NCI-H1417 (cell line): ENCODE data around the gene SGO2.
"Not testable (repeated sequence)": the region's sequence is repeated elsewhere in the genome, so short reads cannot be mapped to it uniquely, and the experiment has no call there.

Experiments used
- DNase-seq, 3 experiments: peaks; one replicate each; lab custom pipeline; 2025; lab: John Stamatoyannopoulos, UW

SGO2 gene

DNA sequence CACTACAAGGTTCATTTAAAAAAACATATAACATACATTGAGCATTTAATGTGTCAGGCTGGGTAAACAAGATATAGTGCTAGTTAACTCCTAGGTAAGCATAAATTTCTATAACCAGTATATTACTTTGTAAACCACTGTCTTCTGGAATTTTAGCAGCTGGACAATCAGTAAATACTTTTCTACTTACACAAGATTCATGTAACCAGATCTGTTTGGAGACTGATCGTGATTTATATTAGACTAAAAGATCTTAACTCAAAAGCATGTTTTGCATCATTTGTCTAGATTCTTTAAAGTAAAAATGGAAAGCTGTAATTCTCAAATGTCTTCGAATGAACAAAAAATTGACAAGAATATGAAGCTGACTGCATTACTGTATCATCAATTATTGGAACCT lies 941 bp upstream of the SGO2 start:
- no peak for DNase-seq

DNA sequence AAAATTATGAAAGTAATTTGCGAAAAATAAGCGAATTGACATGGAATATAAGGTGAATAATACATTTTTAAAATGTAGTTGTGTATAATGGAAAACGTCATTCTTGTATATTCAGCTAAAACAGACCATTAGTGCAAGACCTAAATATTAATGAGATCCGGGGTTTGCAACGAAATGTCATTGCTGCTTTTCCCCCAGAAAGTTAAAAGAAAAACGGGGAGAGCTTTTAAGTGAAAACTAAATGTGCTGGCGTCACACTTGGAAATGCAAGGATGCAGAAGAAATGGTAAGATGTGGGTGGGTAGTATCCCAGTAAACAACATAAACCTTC lies 491 bp upstream of the SGO2 start:
- no peak for DNase-seq

DNA sequence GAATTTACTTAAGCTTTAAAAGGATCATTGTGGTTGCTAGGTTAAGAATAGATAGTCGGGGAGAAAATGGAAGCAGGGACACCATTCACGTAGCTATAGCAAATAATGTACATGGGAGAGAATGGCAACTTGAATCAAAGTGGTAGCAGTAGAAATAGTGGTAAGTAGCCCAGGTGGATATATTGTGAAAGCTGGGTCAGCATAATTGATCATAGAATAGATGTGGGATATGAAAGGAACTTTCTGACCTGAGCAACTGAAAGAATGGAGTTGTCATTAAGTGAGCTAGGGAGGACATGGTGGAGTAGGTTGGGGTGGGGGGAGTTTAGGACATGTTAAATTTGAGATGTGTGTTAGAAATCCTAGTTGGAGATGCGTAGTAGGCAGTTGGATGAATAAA lies 2.2 kb downstream of the SGO2 start:
- DNase-seq = no peak

DNA sequence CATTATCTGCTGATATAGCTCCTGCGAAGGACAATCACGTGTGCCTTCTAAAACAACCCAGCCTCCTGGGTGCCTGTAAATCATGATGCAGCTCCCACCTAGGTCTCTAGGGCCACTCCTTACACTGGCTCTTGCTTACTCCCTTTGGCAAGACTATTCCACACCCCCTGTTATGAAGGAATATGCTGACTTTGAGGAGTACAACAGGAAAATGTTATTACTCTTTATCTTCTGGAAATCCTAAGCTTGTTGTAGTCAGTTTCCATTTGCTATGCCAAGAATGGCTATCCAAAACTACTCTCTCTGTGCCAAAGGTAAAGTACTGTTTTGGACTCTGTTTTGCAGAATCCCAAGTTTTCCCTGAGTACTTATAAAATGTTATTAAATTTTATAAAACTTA lies 7.7 kb downstream of the SGO2 start:
- DNase-seq = no peak

DNA sequence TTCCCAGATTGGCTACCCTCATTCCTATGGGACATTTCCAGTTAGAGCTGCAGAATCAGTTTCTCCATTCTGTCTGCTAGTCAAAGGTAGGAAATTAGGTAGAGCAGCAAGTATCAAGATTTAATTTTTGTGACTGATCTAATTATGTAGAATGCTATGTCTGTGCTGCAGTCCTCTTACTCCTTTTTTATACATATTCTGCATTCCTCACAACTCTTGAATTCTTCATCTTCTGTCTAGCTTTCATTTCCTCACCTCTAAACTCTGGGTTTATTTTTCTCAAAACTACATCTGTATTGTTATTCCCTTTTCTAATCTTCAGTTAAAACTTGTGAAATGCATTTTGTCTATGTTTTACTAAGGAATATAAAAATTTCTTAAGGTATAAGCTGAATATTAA lies 8.6 kb downstream of the SGO2 start:
- DNase-seq = no peak

DNA sequence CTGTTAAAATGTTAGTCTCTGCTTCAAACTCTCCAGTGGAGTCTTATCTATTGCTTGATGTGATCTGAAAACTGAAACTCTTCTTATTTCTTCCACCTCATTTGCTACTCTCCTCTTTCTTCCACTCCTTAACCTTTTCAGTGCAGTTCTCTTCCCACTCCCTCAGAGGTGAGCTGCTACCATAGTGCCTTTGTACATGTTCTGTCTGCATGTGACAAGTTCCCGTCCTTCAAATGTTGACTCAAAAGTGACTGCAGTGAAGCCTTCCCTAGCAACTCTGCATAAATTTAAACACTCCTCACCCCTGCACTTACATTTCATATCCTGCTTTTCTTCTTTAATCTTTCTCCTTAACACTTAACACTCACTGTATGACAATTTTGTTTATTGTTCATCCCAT lies 12.1 kb downstream of the SGO2 start:
- peak in 1 of 3 experiments; percentile 2 for DNase-seq

DNA sequence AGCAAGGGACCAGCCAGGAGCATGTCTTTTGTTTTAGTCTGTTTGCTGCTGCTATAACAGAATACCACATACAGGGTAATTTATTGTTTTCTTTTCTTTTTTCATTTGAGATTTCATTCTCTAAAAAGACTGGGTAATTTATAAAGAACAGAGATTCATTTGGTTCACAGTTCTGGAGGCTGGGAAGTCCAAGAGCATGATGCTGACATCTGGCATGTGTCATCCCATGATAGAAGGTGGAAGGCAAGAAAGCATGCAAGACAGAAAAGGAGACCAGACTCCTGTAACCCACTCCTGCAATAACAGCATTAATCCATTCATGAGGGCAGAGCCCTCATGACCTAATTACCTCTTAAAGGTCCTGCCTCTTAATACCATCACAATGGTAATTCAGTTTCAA lies 14.8 kb downstream of the SGO2 start:
- DNase-seq = no peak

DNA sequence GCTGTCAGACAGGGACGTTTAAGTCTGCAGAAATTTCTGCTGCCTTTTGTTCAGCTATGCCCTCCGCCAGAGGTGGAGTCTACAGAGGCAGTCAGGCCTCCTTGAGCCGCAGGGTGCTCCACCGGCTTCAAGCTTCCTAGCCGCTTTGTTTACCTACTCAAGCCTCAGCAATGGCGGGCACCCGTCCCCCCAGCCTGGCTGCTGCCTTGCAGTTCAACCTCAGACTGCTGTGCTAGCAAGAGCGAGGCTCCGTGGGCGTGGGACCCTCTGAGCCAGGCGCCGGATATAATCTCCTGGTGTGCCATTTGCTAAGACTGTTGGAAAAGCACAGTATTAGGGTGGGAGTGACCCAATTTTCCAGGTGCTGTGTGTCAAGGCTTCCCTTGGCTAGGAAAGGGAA lies 40.6 kb downstream of the SGO2 start:
- DNase-seq = not testable (repeated sequence)

DNA sequence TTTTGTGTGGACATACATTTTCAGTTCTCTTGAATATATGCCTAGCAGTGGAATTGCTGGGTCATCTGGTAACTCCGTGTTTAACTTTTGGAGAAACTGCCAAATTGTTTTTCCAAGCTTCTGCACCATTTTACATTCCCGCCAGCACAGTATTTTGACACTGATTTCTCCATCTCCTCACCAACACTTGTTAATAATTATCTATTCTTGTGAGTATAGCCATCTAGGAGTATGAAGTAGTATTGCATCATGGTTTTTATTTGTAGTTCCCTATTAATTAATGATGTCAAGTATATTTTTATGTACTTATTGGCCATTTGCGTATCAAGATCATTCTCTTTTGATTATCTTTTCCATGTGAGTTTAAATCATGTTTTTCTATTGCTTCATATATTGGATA lies 41.9 kb downstream of the SGO2 start:
- DNase-seq = no peak

DNA sequence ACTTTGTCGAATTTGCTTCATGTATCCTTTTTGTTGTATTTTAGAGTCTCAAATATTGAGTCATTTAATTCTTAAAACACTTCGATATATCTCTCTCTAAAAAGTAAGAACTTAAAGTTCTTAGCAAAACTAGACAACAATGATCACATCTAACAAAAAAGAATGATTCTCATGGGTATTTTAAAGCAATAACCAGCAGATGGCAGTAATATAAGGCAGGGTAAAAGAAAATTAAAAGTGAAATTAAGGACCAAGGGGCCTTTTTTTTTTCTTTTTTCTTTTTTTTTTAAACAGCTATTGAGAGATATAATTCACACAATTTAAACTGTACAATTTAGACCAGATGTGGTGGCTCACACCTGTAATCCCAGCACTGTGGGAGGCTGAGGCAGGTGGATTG lies 50.0 kb downstream of the SGO2 start:
- peak in 1 of 3 experiments; percentile 4 for DNase-seq

DNA sequence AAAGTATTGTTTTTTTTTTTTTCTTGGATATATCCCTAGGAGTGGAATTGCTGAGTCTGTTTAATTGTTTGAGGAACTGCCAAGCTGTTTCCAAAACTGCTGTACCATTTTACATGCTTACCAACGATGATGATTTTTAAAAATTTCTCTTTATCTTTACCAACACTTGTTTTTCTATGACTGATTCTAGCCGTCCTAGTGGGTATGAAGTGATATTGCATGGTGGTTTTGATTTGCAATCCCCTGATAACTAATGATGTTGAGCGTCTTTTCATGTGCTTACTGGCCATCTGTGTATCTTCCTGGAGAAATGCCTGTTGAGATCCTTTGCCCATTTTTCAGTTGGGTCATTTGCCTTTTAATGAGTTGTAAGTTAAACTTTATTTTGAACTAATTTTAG lies 51.0 kb downstream of the SGO2 start:
- no peak for DNase-seq

DNA sequence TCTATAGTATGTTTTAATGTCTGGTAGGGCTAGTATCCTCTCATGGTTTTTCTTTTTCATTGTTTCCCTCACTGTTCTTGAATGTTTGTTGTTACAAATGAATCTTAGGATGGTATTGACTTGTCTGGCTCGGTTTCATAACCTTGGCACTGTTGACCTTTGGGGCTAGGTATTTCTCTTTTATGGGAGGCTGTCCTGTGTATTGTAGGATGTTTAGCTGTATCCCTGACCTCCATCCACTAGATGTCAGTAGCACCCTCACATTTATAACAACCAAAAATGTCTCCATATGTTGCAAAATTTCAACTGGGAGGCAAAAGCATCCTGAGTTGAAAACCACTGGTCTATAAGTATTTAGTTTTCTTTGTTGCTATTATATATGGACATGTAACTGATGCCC lies 52.8 kb downstream of the SGO2 start:
- peak in 2 of 3 experiments; percentile 8 to 44 for DNase-seq

DNA sequence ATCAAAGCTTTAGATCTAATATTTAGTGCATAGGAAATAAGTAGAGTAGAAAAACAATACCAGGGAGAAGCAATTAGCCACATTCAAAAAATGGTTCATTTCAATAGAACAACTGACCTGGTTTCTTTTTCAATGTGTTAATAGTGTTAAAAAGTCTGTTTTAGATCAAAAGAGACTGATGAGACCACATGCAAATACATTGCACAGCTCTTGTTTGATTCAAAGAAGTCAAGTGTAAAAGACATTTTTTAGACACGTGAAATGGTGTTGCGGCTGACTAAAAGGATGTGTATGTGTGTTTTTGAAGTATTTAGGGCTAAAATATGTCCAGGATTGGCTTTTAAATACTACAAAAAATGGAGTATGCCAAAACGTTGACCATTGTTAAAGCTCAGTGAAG lies 58.6 kb downstream of the SGO2 start:
- DNase-seq = no peak

DNA sequence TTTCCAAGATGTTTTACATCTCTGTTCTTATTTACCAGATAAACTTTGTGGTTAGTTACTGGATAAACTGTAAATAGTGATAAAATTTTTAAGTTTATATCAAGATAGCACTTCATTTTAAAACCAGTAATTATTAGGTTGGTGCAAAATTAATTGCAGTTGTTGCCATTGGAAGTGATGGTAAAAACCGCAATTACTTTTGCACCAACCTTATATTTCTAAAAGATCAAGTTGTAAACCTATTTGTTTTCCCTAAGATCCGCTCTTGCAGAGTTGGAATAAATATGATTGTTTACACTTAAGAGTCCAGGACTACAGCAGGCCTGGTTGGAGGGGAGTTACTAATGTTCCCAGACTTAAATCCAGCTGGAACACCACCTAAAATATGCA lies 59.3 kb downstream of the SGO2 start:
- no peak for DNase-seq

DNA sequence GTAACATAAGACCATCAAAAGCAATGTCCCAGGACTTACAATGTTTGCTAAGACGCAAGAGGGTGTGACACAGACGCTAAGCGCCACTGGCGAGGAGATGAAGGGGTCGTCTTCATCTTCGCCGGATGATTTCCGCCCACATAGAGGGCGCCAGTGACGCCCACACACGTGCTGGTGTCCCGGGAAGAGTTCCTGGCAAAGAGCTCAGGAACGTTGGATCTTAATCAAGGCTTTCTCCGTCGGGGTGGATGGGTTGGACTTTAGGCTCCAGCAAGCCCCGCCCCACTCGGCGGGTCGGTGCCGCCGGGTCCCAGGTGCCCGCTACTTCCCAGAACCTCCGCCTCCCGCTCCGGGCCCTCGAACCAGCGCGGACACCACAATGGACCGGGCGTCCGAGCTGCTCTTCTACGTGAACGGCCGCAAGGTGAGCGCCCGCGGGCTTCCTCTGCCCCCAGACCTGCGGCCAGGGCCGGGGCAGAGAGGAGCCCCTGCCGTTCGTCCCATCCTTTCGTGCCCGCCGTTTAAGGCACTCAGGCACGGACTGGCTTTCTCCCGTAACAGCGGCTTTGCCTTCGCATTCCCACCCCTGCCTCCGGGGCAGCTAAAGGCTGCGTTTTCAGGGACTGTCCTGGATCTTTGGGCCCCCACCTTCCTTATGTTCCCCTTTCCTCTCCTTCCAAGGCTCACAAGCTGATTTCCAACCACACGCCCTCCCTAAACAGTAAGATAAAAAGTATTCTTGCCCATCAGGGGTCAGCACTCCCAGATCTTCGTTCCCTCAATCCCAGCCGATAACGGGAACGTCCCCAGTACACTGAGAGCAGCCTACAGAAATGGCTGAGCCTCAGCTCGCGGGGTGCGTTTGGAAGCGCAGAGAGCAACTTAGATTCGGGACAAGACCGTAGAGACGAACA lies 60.0 kb downstream of the SGO2 start, which contains the start of gene AOX1:
Gene AOX1, plus strand, starts transcription at position 285 of the 914 bp plus-strand sequence. Its CDS starts 95 bp downstream, at position 380.
- DNase-seq = no peak

DNA sequence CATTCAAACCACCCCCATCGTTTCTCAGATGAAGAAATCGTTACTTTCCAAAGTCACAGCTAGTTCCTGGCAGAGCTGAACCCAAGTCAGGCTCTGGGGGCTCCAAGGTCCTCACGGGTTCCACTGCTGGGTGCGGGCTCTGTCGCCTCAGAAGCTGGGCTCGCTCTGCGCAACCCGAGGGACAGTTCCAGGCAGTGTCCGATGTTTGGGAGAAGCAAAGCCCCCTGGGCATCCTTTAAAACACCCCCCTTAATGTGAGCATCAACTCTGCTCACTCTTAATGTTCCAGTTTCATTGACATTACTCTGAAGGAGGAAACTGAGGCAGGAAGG lies 60.6 kb downstream of the SGO2 start:
- no peak for DNase-seq

DNA sequence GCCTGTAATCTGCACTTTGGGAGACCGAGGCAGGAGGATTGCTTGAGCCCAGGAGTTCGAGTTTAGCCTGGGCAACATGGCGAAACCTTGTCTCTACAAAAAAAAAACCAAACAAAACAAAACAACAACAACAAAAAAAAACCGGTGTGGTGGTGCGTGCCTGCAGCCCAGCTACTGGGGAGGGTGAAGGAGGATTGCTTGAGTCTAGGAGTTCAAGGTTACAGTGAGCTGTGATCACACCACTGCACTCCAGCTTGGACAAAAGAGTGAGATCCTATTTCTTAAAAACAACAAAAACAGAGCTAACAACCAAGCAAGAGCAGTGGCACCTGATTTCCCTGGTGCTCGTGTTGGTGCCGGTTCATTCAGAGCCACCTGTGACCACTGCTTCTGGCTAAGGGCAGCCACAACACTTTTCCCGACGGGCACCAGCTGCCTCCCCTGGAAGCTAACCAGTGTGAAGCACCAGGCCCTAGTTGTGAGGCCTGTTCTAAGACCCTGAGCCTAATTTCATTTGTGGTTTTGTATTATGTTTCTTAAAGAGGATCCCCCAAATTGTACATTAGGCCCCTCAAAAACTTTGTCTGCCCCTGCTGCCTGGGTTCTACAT lies 61.1 kb downstream of the SGO2 start:
- DNase-seq = no peak

DNA sequence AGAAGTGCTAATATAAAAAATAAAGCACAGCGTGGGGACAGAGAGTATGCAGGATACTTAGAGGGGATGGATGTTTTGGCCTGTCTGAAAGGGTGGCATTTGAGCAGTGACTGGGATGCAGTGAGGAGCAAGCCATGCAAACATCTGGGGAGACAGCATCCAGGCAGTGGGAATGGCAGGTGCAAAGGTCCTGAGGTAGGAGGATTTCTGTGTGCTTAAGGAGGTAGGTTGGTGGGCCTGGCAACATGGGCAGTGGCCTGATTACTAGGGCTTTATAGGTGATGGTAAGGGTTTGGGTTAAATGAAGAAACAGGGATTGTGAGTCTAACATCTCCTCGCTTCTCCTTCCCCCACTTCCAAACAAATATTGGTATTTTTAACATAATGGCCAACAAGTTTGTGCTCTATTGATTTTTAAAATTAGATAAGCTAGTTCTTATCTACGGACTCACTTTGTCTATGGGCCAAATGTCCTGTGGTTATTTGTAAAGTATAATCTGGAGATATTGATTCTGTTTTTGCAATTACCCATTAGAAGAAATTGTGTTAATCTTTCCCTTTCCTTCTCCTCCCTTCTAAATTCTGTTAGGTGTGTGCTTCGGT lies 62.2 kb downstream of the SGO2 start:
- DNase-seq = no peak

DNA sequence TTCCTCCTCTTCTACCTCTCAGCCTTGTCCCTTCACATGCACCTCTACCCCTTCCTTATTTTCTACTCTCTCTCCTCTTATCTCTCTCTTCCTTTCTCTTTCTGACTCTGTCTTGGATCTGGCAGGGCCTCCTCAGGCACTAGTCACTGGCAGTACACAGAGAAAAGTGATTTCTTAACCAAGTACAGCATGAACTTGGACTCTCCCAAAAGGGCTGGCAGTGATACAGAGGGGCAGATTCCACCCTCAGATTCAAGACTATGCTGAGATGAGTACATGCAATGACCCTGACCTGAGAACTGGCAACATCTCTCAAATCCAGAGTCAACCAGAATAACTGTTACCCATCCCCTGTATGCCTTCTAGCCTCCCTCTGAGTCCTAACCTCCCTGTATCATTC lies 64.1 kb downstream of the SGO2 start:
- no peak for DNase-seq

DNA sequence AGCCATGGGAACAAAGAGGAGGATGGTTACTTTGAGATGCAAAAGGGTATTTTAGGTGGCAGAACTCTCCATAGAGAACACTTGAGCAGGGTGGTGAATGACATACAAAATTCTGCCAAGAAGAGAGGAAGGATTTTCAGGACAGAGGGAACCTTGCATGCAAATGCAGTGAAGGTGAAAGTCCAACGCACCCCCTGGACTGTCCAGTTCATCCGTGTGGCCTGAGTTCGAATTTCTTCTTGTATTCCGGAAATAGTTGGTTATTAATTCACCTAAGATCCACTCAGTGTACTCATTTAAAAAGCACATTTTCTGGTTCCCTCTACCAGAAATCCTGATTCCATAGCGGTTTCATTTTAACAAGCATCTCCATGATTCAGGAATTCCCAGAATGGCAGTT lies 65.3 kb downstream of the SGO2 start:
- no peak for DNase-seq

DNA sequence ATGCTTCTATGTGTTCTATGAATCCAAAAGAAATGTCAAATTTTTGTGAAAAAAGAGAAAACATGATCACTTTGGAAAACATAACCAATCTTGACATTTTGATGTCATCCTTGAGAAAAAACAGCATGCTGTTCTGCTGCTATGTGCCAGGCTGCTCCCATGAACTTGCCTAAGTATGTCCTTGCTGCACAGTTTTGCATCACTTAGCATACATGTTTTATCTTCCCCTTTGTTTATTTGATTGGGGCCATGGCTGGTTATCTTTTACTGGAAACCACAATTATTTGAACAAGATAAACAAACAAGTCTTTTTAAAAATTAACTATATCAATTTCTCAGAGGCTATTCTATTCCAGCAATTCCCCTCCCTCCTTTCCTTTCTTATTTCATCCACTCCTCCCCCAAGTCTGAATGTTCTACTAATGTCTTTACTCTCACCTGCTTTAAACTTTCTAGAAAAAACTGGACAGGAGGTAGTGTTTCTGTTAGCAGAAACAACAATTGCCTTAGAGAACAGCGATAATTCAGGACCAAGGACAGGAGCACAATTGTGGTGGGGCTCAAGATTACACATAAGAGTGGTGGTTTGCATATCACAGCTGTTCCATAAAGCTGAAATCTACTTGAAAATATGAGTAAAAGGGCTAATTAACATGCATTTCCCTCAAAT lies 66.5 kb downstream of the SGO2 start:
- DNase-seq = no peak

DNA sequence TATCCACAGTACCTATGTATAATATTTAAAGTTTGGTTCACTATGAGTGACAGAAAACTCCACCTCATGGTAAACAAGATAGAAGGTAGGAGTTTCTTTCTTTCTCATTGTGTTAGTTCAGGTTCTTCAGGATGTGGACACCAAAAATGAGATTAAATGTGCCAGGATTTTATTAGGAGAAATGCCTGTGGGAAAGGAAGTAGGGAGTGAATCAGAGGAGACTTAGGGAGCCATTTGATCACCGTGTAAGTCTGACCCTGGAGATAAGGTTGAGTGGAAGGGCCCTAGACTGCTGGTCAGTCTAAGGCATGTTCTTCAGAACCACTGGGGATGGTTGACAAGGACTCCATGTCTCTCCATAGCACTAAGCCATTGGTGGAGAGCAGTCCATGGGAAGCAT lies 67.9 kb downstream of the SGO2 start:
- DNase-seq = no peak

DNA sequence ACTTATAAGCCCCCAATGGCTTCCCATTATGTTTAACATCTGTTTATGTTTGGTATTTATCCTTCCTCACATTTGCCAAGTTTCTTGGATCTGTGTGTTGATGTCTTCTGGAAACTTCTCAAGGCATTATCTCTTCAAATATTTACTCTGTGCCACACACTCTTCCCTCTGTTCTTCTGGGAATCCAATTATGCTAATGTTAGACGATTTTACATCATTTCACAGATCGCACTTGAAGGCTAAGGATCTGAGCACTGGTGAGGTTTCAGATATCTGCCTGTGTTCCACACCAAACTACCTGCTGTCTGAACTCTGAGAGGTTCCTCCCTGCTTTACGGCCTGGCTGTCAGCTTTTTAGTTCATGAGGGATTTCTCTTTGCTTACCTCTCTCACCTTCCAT lies 69.9 kb downstream of the SGO2 start:
- DNase-seq = no peak
